Epithelial cell of proximal tubule (primary cell): ENCODE measurements around the gene PARP11. TPM values are rescaled to one million over a fixed set of nuclear protein-coding genes. Genes with fewer than 3 reads are reported as not detected.

ENCODE experiments used
- DNase-seq: peaks from one replicate; pipeline ENCODE4 v3.0.0-alpha.2; 2011; ENCODE audit warnings: low read depth
- H3K4me3 ChIP-seq: 2 replicates; pipeline ENCODE4 v1.5.1; 2011; ENCODE audit warnings: low read depth, mild to moderate bottlenecking, low read length
- CTCF ChIP-seq: conservative IDR thresholded peaks from 2 replicates; pipeline ENCODE4 v1.5.1; 2012; ENCODE audit warnings: low read depth, mild to moderate bottlenecking, low read length
- total RNA-seq: library from RNA; depleted of rRNA; stranded (reverse); fragments of >200 nt; gene quantifications from 2 replicates; pipeline ENCODE4 v1.2.3, GENCODE V29; 2015

PARP11 gene
- total RNA-seq, 1 donor from 2014 or later: 3.6 TPM

- no peak for TF ChIP-seq CTCF
- H3K4me3 ChIP-seq: no peak overlapping the region
- DNase-seq: no peak
These were observed 24.3 kb upstream of the PARP11 start for GRCh38 chr12:3897371-3897971.

- H3K4me3 ChIP-seq: no peak overlapping the region
- TF ChIP-seq CTCF: no peak
- DNase-seq: no peak
These were observed 23.7 kb upstream of the PARP11 start for GRCh38 chr12:3896801-3897351.

GRCh38 chr12:3896356-3896755 is 23.2 kb upstream of the PARP11 start:
- no peak overlapping the region for H3K4me3 ChIP-seq
- no peak for TF ChIP-seq CTCF
- DNase-seq: no peak

GRCh38 chr12:3892631-3893030 is 19.4 kb upstream of the PARP11 start:
- TF ChIP-seq CTCF: no peak
- H3K4me3 ChIP-seq: no peak overlapping the region
- DNase-seq: no peak

GRCh38 chr12:3891201-3891600 is 18.0 kb upstream of the PARP11 start:
- TF ChIP-seq CTCF: no peak
- no peak for DNase-seq
- no peak overlapping the region for H3K4me3 ChIP-seq

- no peak for TF ChIP-seq CTCF
- H3K4me3 ChIP-seq: no peak overlapping the region
These were observed 15.5 kb upstream of the PARP11 start for GRCh38 chr12:3888659-3889058.

More at GRCh38 chr12:3888659-3889058, 15.5 kb upstream of the PARP11 start:
- DNase-seq: no peak
